GM12801 (cell line): ENCODE results near the gene CABP4.

Experiments used
- TF ChIP-seq, protein P1 (sequence below): IDR thresholded peaks from one replicate; pipeline ENCODE4 v1.5.1; 2011; ENCODE audit warnings: control low read depth; ENCODE audit not compliant: insufficient read length; ENCODE audit errors: extremely low read depth

The CABP4 gene

GRCh38 chr11:67508486-67509121 lies 53.5 kb downstream of the CABP4 start:
- TF ChIP-seq, protein P1, sequence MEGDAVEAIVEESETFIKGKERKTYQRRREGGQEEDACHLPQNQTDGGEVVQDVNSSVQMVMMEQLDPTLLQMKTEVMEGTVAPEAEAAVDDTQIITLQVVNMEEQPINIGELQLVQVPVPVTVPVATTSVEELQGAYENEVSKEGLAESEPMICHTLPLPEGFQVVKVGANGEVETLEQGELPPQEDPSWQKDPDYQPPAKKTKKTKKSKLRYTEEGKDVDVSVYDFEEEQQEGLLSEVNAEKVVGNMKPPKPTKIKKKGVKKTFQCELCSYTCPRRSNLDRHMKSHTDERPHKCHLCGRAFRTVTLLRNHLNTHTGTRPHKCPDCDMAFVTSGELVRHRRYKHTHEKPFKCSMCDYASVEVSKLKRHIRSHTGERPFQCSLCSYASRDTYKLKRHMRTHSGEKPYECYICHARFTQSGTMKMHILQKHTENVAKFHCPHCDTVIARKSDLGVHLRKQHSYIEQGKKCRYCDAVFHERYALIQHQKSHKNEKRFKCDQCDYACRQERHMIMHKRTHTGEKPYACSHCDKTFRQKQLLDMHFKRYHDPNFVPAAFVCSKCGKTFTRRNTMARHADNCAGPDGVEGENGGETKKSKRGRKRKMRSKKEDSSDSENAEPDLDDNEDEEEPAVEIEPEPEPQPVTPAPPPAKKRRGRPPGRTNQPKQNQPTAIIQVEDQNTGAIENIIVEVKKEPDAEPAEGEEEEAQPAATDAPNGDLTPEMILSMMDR, result no peak

DNA sequence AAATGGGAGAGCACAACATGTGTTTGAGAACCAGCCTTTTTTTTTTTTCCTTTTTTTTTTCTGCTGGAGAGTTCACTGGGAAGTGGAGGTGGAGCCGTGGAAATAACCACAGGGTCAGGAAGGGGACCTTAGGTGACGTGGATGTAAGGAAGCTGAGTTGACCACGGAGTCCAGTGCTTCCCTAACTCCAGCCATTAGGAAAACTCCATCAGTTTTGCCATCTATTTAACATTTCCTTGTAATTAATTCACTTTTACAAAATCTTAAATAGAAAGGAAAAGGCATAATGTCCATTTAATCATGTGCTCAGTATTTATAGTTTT lies 54.8 kb downstream of the CABP4 start:
- TF ChIP-seq, protein P1, result no peak
